H1 (cell line): Measurements from ENCODE around the gene GJA5.

Experiments used
- EZH2 ChIP-seq: fragments of 200-600 bp; sonication (generic); IDR thresholded peaks from 2 replicates; pipeline ENCODE4 v1.7.1; 2012; ENCODE audit warnings: low read depth, mild to moderate bottlenecking, moderate library complexity, low read length, inconsistent platforms; ENCODE audit not compliant: severe bottlenecking
- RAD21 ChIP-seq, 2 experiments: IDR thresholded peaks in 1 of 2; conservative IDR thresholded peaks in 1 of 2; 2 replicates each; pipeline ENCODE4 v1.6.1; 2011; ENCODE audit warnings: low read depth in 2 of 2, low read length in 2 of 2, improper control_type of control experiment in 1 of 2, inconsistent platforms in 1 of 2, mild to moderate bottlenecking in 1 of 2, moderate library complexity in 1 of 2
- TF ChIP-seq, protein P1 (sequence below), 3 experiments: IDR thresholded peaks; 1 replicate in 2 of 3; 2 replicates in 1 of 3; pipeline versions ENCODE4 v1.5.1 to v1.6.1; 2011; ENCODE audit warnings: low read length in 3 of 3, mild to moderate bottlenecking in 3 of 3, inconsistent platforms in 2 of 3, low read depth in 1 of 3, moderate library complexity in 1 of 3; ENCODE audit not compliant: insufficient read depth in 1 of 3; ENCODE audit errors: control extremely low read depth in 1 of 3

- TF ChIP-seq RAD21 (IDR thresholded peaks at IDR 0.05 in 1 of 2, conservative IDR thresholded peaks at IDR 0.05 in 1 of 2; ENCODE audit: low read depth in 2 of 2, low read length in 2 of 2) (no peak), EZH2 (no peak)
- TF ChIP-seq, protein P1, sequence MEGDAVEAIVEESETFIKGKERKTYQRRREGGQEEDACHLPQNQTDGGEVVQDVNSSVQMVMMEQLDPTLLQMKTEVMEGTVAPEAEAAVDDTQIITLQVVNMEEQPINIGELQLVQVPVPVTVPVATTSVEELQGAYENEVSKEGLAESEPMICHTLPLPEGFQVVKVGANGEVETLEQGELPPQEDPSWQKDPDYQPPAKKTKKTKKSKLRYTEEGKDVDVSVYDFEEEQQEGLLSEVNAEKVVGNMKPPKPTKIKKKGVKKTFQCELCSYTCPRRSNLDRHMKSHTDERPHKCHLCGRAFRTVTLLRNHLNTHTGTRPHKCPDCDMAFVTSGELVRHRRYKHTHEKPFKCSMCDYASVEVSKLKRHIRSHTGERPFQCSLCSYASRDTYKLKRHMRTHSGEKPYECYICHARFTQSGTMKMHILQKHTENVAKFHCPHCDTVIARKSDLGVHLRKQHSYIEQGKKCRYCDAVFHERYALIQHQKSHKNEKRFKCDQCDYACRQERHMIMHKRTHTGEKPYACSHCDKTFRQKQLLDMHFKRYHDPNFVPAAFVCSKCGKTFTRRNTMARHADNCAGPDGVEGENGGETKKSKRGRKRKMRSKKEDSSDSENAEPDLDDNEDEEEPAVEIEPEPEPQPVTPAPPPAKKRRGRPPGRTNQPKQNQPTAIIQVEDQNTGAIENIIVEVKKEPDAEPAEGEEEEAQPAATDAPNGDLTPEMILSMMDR (IDR thresholded peaks at IDR 0.05; ENCODE audit: control extremely low read depth in 1 of 3, insufficient read depth in 1 of 3, low read depth in 1 of 3, low read length in 3 of 3): no peak
Measured at GRCh38 chr1:147784941-147785340, 24.5 kb upstream of the GJA5 start.
